ENCODE results near the gene FBXO8. TPM values are rescaled to one million over a fixed set of nuclear protein-coding genes. Genes with fewer than 3 reads are reported as not detected.

The FBXO8 gene, protein sequence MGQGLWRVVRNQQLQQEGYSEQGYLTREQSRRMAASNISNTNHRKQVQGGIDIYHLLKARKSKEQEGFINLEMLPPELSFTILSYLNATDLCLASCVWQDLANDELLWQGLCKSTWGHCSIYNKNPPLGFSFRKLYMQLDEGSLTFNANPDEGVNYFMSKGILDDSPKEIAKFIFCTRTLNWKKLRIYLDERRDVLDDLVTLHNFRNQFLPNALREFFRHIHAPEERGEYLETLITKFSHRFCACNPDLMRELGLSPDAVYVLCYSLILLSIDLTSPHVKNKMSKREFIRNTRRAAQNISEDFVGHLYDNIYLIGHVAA
- total RNA-seq = 10 to 100 TPM; 21.5 to 22.2 TPM

DNA sequence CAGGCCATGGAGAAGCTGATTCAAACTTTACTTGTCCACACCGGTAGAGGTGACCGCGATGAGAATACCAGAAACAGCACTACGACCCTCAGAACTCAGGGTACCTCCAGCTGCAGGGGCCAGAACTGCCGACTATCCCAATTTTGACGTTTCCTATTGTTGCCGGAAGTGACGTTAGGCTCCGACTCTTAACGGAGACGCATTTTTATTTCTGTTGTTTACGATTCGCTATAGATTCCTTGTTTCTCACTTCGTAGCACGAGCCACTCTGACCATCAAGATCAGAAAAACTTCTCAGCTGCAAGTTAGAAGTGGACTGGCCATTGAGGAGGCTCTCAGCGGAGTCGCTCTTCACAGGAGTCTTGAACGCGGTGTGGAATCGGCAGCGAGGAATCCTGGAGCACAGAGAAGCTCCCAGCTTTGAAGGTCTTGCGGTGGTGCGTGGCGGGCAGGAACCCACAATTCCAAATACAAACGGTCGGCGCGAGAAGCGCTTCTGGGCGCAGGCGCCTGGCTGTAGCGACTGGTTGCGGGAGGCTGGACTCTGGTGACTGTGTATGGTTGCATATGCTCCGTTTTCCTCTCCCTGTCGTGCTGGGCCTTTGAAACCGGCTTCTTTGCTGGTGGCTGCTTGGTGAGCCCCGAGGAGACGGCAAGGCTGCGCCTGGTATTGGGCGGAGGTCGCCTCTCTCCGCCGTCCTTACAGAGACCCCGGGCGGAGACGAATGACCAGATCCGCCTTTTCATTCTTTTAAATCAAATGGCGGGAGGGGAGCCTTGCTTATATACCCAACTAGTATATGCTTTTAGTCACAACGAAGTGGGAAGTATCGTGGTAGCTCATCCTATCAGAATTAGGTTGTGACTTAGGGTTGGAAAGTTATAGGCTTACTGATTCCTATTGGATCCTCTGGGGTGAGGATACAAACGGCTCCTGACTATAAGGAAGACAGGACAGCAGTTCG is at the start of gene FBXO8, which contains the start of gene CEP44:
FBXO8 (minus strand) TSS at position 161 of the 965 bp plus-strand sequence. CDS start 20,575 bp downstream, outside the sequence.
CEP44 (plus strand) TSS at position 405 of the 965 bp plus-strand sequence. CDS start 15,211 bp downstream, outside the sequence.

Other genes starting within 250 kb of the FBXO8 start
- 10 to 100 TPM; 16.5 to 18.7 TPM for gene CEP44, start 244 bp upstream of the FBXO8 start, total RNA-seq
- 10 to 100 TPM in 1 of 2 experiments, 1 to 10 TPM in 1; 10.0 to 10.9 TPM for gene HPGD, start 238.8 kb upstream of the FBXO8 start, total RNA-seq